Loucy (cell line): Measurements from ENCODE around the gene ESCO1.

Experiments used
- H2AFZ ChIP-seq: fragments of 200-600 bp; sonication (generic); 2 replicates; pipeline ENCODE4 v1.6.0; 2016; ENCODE audit warnings: antibody characterized with exemption, mild to moderate bottlenecking, low read length, moderate library complexity
- H3F3A ChIP-seq: fragments of 200-600 bp; 2 replicates; pipeline ENCODE4 v1.6.0; 2016; ENCODE audit warnings: antibody characterized with exemption, low read depth, mild to moderate bottlenecking
- H3K27me3 ChIP-seq: fragments of 200-600 bp; sonication (generic); 2 replicates; pipeline ENCODE4 v1.6.1; 2014; ENCODE audit warnings: low read length, mild to moderate bottlenecking; ENCODE audit not compliant: insufficient read depth, poor library complexity, severe bottlenecking
- H3K36me3 ChIP-seq: fragments of 200-600 bp; sonication (generic); 2 replicates; pipeline ENCODE4 v1.6.1; 2016; ENCODE audit warnings: low read length; ENCODE audit not compliant: insufficient read depth
- H3K4me1 ChIP-seq: fragments of 200-600 bp; sonication (generic); 2 replicates; pipeline ENCODE4 v1.5.1; 2014; ENCODE audit warnings: low read length, mild to moderate bottlenecking; ENCODE audit not compliant: insufficient read depth, poor library complexity, severe bottlenecking
- H3K4me2 ChIP-seq: fragments of 200-600 bp; sonication (generic); 2 replicates; pipeline ENCODE4 v1.6.0; 2014; ENCODE audit warnings: antibody characterized with exemption, low read length, low read depth, mild to moderate bottlenecking; ENCODE audit not compliant: poor library complexity, severe bottlenecking
- H3K4me3 ChIP-seq: fragments of 200-600 bp; sonication (generic); 2 replicates; pipeline ENCODE4 v1.5.1; 2014; ENCODE audit warnings: low read length, mild to moderate bottlenecking, mixed read lengths; ENCODE audit not compliant: poor library complexity, severe bottlenecking
- H3K79me2 ChIP-seq: fragments of 200-600 bp; sonication (generic); 2 replicates; pipeline ENCODE4 v1.6.1; 2014; ENCODE audit warnings: low read length; ENCODE audit not compliant: insufficient read depth
- H3K9ac ChIP-seq: fragments of 200-600 bp; sonication (generic); 2 replicates; pipeline ENCODE4 v1.6.0; 2014; ENCODE audit warnings: mild to moderate bottlenecking, low read depth, low read length, moderate library complexity; ENCODE audit not compliant: poor library complexity, severe bottlenecking
- H3K9me2 ChIP-seq: fragments of 200-600 bp; sonication (generic); replicated peaks from 2 replicates; pipeline ENCODE4 v1.6.1; 2016; ENCODE audit warnings: low read depth, low read length, mixed read lengths
- H3K9me3 ChIP-seq: fragments of 200-600 bp; sonication (generic); 2 replicates; pipeline ENCODE4 v1.6.1; 2014; ENCODE audit warnings: mild to moderate bottlenecking, antibody characterized with exemption, low read length, low read depth; ENCODE audit not compliant: insufficient read depth
- H4K20me1 ChIP-seq: fragments of 200-600 bp; sonication (generic); 2 replicates; pipeline ENCODE4 v1.6.0; 2014; ENCODE audit warnings: antibody characterized with exemption, low read length, mild to moderate bottlenecking; ENCODE audit not compliant: insufficient read depth, poor library complexity, severe bottlenecking
- EZH2phosphoT487 ChIP-seq: fragments of 200-600 bp; IDR thresholded peaks from 2 replicates; pipeline ENCODE4 v1.6.1; 2018; ENCODE audit warnings: antibody characterized with exemption, mild to moderate bottlenecking, moderate library complexity, borderline replicate concordance
- TF ChIP-seq, protein P1 (sequence below): fragments of 200-600 bp; sonication (generic); conservative IDR thresholded peaks from 2 replicates; pipeline ENCODE4 v1.5.1; 2014; ENCODE audit warnings: mild to moderate bottlenecking, antibody characterized with exemption, low read length

Gene ESCO1

DNA sequence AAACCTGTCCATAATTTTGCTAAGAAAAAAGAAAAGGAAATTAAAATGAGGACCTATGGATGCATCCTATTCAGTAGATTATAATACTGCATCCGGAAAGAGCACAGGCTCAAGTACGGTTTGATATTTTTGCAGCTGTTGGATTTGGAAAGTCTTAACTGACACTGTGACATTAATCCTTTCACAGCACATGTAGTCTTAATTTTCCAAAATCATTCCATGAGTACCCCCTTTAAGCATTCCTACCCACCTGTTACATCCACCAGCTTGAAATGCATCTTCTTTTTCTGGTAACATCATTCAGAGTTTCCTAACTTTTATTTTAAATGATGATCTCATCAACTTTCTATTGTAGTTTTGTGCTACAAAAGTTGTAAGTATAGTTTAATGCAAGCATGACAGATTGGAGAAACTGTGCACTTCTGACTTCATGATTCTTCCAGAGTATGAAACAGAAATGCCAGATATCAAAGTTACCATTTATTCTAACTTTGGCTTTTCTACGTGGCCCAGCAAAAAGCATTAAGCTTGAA is 113.5 kb downstream of the ESCO1 start:
- Histone ChIP-seq H3K9ac (no peak overlapping the region), H2AFZ (no peak overlapping the region), H3F3A (no peaks in the 10 kb centered on the region), H3K4me3 (no peak overlapping the region), H3K27me3 (no peaks in the 10 kb centered on the region), H3K9me3 (no peaks in the 10 kb centered on the region), H3K36me3 (no peaks in the 10 kb centered on the region), H3K9me2 (no peaks in the 10 kb centered on the region), H4K20me1 (no peaks in the 10 kb centered on the region), H3K79me2 (no peaks in the 10 kb centered on the region), H3K4me2 (no peak overlapping the region), H3K4me1 (peaks cover 8% of the 10 kb centered on the region)
- TF ChIP-seq, protein P1, sequence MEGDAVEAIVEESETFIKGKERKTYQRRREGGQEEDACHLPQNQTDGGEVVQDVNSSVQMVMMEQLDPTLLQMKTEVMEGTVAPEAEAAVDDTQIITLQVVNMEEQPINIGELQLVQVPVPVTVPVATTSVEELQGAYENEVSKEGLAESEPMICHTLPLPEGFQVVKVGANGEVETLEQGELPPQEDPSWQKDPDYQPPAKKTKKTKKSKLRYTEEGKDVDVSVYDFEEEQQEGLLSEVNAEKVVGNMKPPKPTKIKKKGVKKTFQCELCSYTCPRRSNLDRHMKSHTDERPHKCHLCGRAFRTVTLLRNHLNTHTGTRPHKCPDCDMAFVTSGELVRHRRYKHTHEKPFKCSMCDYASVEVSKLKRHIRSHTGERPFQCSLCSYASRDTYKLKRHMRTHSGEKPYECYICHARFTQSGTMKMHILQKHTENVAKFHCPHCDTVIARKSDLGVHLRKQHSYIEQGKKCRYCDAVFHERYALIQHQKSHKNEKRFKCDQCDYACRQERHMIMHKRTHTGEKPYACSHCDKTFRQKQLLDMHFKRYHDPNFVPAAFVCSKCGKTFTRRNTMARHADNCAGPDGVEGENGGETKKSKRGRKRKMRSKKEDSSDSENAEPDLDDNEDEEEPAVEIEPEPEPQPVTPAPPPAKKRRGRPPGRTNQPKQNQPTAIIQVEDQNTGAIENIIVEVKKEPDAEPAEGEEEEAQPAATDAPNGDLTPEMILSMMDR: no peak
- TF ChIP-seq EZH2phosphoT487: no peak

DNA sequence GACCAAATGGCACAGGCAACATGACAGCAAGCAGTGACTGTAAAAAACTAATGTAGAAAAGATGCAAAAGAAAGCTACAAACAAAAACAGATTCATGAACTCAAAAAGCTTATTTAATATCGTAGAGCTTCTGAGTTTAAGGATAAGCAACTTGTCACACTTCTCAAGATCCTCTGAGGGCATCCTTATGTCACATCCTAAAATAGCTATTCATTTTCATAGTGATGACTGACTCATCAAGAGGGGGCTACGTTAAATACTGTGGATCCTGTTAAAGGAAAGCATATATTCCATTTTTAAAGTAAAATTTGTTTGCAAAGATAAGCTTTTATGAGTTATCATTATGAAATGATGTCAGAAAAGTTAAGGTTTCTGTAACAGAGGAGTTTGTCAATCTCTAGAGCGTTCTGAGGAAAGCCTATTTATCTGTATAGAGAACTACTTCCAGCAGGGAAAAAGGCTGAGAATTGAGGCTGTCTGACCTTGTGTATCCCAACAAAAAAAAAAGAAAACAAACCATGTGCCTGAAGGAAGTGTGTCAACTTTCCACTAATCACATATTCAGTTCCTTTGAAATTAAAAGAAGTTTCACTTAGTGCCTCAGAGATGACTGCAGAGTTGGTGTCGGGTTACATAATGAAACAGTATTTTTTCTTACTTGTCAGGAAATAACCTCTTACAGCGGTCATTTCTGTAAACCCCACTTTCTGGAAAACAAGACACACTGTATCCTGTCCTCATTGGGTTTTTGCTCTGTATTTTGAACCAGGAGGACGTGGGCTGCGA is 115.5 kb downstream of the ESCO1 start:
- H4K20me1 ChIP-seq: no peaks in the 10 kb centered on the region
- H3F3A ChIP-seq: no peaks in the 10 kb centered on the region
- H3K79me2 ChIP-seq: no peaks in the 10 kb centered on the region
- peaks cover 8% of the 10 kb centered on the region for H3K4me1 ChIP-seq
- TF ChIP-seq, protein P1: no peak
- TF ChIP-seq EZH2phosphoT487: no peak
- H3K9me3 ChIP-seq: no peaks in the 10 kb centered on the region
- no peak overlapping the region for H3K9ac ChIP-seq
- no peak overlapping the region for H3K4me3 ChIP-seq
- no peaks in the 10 kb centered on the region for H3K27me3 ChIP-seq
- H2AFZ ChIP-seq: peak overlapping the region; percentile 79
- no peaks in the 10 kb centered on the region for H3K9me2 ChIP-seq
- peak overlapping the region; percentile 50 for H3K4me2 ChIP-seq
- H3K36me3 ChIP-seq: no peaks in the 10 kb centered on the region

DNA sequence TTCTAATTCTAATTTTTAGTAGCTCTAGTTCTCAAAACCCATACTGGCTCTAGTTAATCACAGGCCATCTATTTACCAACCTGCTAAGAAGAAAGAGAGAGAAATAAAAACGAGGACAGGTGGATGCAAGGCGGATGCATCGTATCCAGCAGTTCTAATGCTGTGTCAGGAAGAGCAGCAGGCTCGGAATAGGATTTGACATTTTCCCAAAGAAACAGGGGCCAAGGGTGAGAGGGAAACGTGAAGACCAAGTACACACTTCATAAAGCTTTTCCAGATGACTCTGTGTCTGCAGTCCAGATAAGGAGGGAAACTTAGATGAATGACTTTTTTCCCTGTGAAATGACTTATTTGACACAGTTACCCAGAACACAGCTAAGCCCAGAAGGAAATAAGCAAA is 117.5 kb downstream of the ESCO1 start:
- Histone ChIP-seq H4K20me1 (no peaks in the 10 kb centered on the region), H3K9me3 (no peaks in the 10 kb centered on the region), H3K79me2 (no peaks in the 10 kb centered on the region)

More for the DNA sequence above, 117.5 kb downstream of the ESCO1 start:
- Histone ChIP-seq H3K36me3 (no peaks in the 10 kb centered on the region), H3K4me2 (no peak overlapping the region), H3F3A (no peaks in the 10 kb centered on the region), H3K9ac (no peak overlapping the region), H3K4me3 (no peak overlapping the region), H3K27me3 (no peaks in the 10 kb centered on the region), H3K9me2 (no peaks in the 10 kb centered on the region), H2AFZ (no peak overlapping the region), H3K4me1 (peaks cover 8% of the 10 kb centered on the region)
- TF ChIP-seq EZH2phosphoT487: no peak
- TF ChIP-seq, protein P1: no peak
